Measurements from ENCODE around the gene G6PC2. TPM values are rescaled to one million over a fixed set of nuclear protein-coding genes. Genes with fewer than 3 reads are reported as not detected.

Gene G6PC2
- total RNA-seq, 1 donor from 2014 or later: not detected

GRCh38 chr2:168889635-168890005 is 11.5 kb upstream of the G6PC2 start:
- no peak for ATAC-seq
- intact Hi-C loops (cut with DNase I): no loop called here
- TF ChIP-seq CTCF (IDR thresholded peaks at IDR 0.05): no peak
- no peak for DNase-seq
- Histone ChIP-seq H3K36me3 (no peaks in the 10 kb centered on the region), H3K4me1 (peaks cover 4% of the 10 kb centered on the region), H3K4me3 (peak overlapping the region; percentile 49), H3K27me3 (no peaks in the 10 kb centered on the region), H3K9me3 (no peaks in the 10 kb centered on the region), H3K27ac (no peak overlapping the region)

- no peaks in the 10 kb centered on the region for H3K27me3 ChIP-seq
- DNase-seq (peak; percentile 90), ATAC-seq (peak; percentile 99)
- no peaks in the 10 kb centered on the region for H3K36me3 ChIP-seq
- H3K9me3 ChIP-seq: no peaks in the 10 kb centered on the region
- no peak for TF ChIP-seq CTCF (IDR thresholded peaks at IDR 0.05)
- H3K4me1 ChIP-seq: peaks cover 4% of the 10 kb centered on the region
- H3K4me3 ChIP-seq: peak within 1 kb of the TSS; percentile 49
- no peak within 1 kb of the TSS for H3K27ac ChIP-seq
- intact Hi-C loops (cut with DNase I): no loop called here
These were observed 10.9 kb upstream of the G6PC2 start, which contains the start of gene SPC25 for GRCh38 chr2:168890006-168890782. Gene SPC25 (minus strand): TSS chr2:168890430. CDS start chr2:168889519, 911 bp downstream.

GRCh38 chr2:168892327-168892726 is 8.8 kb upstream of the G6PC2 start:
- Histone ChIP-seq H3K9me3 (no peaks in the 10 kb centered on the region), H3K36me3 (no peaks in the 10 kb centered on the region), H3K4me3 (no peak overlapping the region), H3K27ac (no peak overlapping the region), H3K27me3 (no peaks in the 10 kb centered on the region), H3K4me1 (peaks cover 4% of the 10 kb centered on the region)
- no peak for TF ChIP-seq CTCF (IDR thresholded peaks at IDR 0.05)
- ATAC-seq (no peak), DNase-seq (no peak)
- intact Hi-C loops (cut with DNase I): no loop called here

GRCh38 chr2:168894101-168894500 is 7.0 kb upstream of the G6PC2 start:
- peaks cover 4% of the 10 kb centered on the region for H3K4me1 ChIP-seq
- H3K9me3 ChIP-seq: no peaks in the 10 kb centered on the region
- no peaks in the 10 kb centered on the region for H3K36me3 ChIP-seq
- H3K27me3 ChIP-seq: no peaks in the 10 kb centered on the region
- no peak for TF ChIP-seq CTCF (IDR thresholded peaks at IDR 0.05)
- no peak overlapping the region for H3K4me3 ChIP-seq
- DNase-seq: no peak
- H3K27ac ChIP-seq: no peak overlapping the region
- ATAC-seq: no peak
- intact Hi-C loops (cut with DNase I): no loop called here

- Histone ChIP-seq H3K36me3 (no peaks in the 10 kb centered on the region), H3K27ac (no peak overlapping the region), H3K4me1 (peaks cover 4% of the 10 kb centered on the region), H3K4me3 (no peak overlapping the region), H3K27me3 (no peaks in the 10 kb centered on the region), H3K9me3 (no peaks in the 10 kb centered on the region)
- intact Hi-C loops (cut with DNase I): no loop called here
- DNase-seq: no peak
- no peak for TF ChIP-seq CTCF (IDR thresholded peaks at IDR 0.05)
- ATAC-seq: no peak
These were observed 6.4 kb upstream of the G6PC2 start for GRCh38 chr2:168894720-168895119.
